ENCODE data around the gene ADGRD1.

The ADGRD1 gene

GRCh38 chr12:131120831-131121271 lies 167.1 kb downstream of the ADGRD1 start:
- TF ChIP-seq CTCF (IDR thresholded peaks at IDR 0.05; ENCODE audit: insufficient read depth, missing control alignments) = no peak
- FAIRE-seq = no peak
- DNase-seq (ENCODE audit: insufficient read length, low spot score) = no peak

DNA sequence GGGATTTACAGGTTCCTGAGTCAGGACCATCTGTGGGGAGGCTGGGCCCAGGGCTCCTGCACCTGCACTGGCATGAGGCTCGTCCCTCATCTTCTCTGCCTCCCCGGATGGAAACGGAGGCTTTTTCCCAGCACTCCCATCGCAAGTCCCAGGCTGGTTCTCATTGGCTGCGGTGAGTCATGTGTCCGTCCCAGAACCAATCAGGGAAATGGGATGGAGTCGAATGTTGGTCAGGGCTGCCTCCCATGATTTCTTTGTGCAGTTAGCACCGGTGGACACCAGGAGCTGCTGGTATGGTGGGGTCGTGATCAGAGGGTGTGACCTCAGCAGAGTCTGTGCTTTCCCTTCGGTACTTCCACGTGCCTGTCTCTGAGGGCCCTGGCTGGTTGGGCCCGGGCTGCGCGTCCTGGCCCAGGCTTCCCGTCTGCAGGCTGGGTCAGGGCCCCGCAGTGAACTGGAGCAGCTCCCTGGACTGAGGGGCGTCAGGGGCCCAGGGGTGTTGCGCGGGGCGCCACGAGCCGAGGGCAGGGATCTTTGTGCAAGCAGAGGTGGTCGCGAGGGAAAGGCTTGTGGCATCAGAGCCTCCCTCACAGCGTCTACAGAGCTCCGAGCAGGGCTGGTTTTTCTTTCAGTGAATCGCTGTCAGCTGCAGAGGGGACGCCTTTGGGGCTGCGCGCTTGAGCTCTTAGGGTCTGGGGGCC lies 168.1 kb downstream of the ADGRD1 start:
- TF ChIP-seq CTCF (IDR thresholded peaks at IDR 0.05; ENCODE audit: insufficient read depth, missing control alignments) = no peak
- DNase-seq (ENCODE audit: insufficient read length, low spot score) (no peak), FAIRE-seq (no peak)

GRCh38 chr12:131122631-131123030 lies 168.9 kb downstream of the ADGRD1 start:
- FAIRE-seq (no peak), DNase-seq (ENCODE audit: insufficient read length, low spot score) (no peak)
- TF ChIP-seq CTCF (IDR thresholded peaks at IDR 0.05; ENCODE audit: insufficient read depth, missing control alignments) = no peak

GRCh38 chr12:131123817-131124216 lies 170.1 kb downstream of the ADGRD1 start:
- FAIRE-seq = no peak
- no peak for DNase-seq (ENCODE audit: insufficient read length, low spot score)
- no peak for TF ChIP-seq CTCF (IDR thresholded peaks at IDR 0.05; ENCODE audit: insufficient read depth, missing control alignments)

- peak; percentile 41 for FAIRE-seq
- peak; percentile 57 for DNase-seq (ENCODE audit: insufficient read length, low spot score)
- TF ChIP-seq CTCF (IDR thresholded peaks at IDR 0.05; ENCODE audit: insufficient read depth, missing control alignments) = no peak
These were observed 171.0 kb downstream of the ADGRD1 start for GRCh38 chr12:131124487-131125280.

- FAIRE-seq = no peak
- no peak for DNase-seq (ENCODE audit: insufficient read length, low spot score)
These were observed 173.0 kb downstream of the ADGRD1 start for GRCh38 chr12:131126662-131127173.

More at GRCh38 chr12:131126662-131127173, 173.0 kb downstream of the ADGRD1 start:
- TF ChIP-seq CTCF (IDR thresholded peaks at IDR 0.05; ENCODE audit: insufficient read depth, missing control alignments) = no peak

Measured in D721Med (cell line).